MCF 10A (cell line): ENCODE measurements around the gene MRPL40. TPM values are rescaled to one million over a fixed set of nuclear protein-coding genes. Genes with fewer than 3 reads are reported as not detected.
A peak's percentile ranks its signal among the peaks of the same experiment; 100 is the strongest.

Source experiments
- BruUV-seq: library from RNA; stranded (reverse); fragments of 400-500 nt; replicated peaks from 2 replicates; lab custom pipeline; 2021; lab: Mats Ljungman, UMichigan
- CTCF ChIA-PET: fragments of 300-600 bp; sonication (Branson Sonifier 250); formaldehyde crosslinking; extraction: SDS; loops from one replicate; lab custom pipeline; 2021; ENCODE audit warnings: antibody characterized with exemption, inconsistent platforms; lab: Yijun Ruan, JAX
- POLR2A ChIA-PET: fragments of 300-600, 350-650 bp; sonication (Branson Sonifier 250); formaldehyde crosslinking; extraction: SDS; loops from one replicate; lab custom pipeline; 2020; ENCODE audit warnings: antibody characterized with exemption, inconsistent platforms; lab: Yijun Ruan, JAX
- DNase-seq: peaks from one replicate; pipeline ENCODE4 v3.0.0-alpha.2; 2018; ENCODE audit not compliant: unreplicated experiment
- H3K27ac Mint-ChIP-seq: one replicate; pipeline ENCODE4 v1.8.0; 2022; ENCODE audit warnings: mild to moderate bottlenecking, low read depth, mixed read lengths; ENCODE audit not compliant: unreplicated experiment
- H3K27me3 Mint-ChIP-seq: one replicate; pipeline ENCODE4 v1.8.0; 2022; ENCODE audit warnings: mixed read lengths; ENCODE audit not compliant: insufficient read depth, unreplicated experiment
- H3K36me3 Mint-ChIP-seq: one replicate; pipeline ENCODE4 v1.8.0; 2022; ENCODE audit warnings: mild to moderate bottlenecking, moderate library complexity, mixed read lengths; ENCODE audit not compliant: insufficient read depth, unreplicated experiment
- H3K4me1 Mint-ChIP-seq: one replicate; pipeline ENCODE4 v1.8.0; 2022; ENCODE audit warnings: mixed read lengths; ENCODE audit not compliant: insufficient read depth, unreplicated experiment
- H3K4me3 Mint-ChIP-seq: one replicate; pipeline ENCODE4 v1.8.0; 2022; ENCODE audit warnings: mild to moderate bottlenecking, moderate library complexity, mixed read lengths; ENCODE audit not compliant: unreplicated experiment
- H3K9me3 Mint-ChIP-seq: one replicate; pipeline ENCODE4 v1.8.0; 2022; ENCODE audit warnings: mixed read lengths; ENCODE audit not compliant: unreplicated experiment
- intact Hi-C: fragments of 100-400 bp; cut with micrococcal nuclease; formaldehyde crosslinking; loops from 2 replicates; pipeline ENCODE4 v1.14.1; 2022
- total RNA-seq: library from RNA; stranded (reverse); gene quantifications from 2 replicates; pipeline ENCODE4 v1.2.3, GENCODE V29; 2022
- TF ChIP-seq, protein P1 (sequence below): fragments of 200-600 bp; IDR thresholded peaks from one replicate; pipeline ENCODE4 v1.8.0; 2022; ENCODE audit warnings: antibody characterized with exemption, mild to moderate bottlenecking; ENCODE audit not compliant: unreplicated experiment

Gene MRPL40
- total RNA-seq, 1 experiment from 2014 or later, result 51.9 TPM

DNA sequence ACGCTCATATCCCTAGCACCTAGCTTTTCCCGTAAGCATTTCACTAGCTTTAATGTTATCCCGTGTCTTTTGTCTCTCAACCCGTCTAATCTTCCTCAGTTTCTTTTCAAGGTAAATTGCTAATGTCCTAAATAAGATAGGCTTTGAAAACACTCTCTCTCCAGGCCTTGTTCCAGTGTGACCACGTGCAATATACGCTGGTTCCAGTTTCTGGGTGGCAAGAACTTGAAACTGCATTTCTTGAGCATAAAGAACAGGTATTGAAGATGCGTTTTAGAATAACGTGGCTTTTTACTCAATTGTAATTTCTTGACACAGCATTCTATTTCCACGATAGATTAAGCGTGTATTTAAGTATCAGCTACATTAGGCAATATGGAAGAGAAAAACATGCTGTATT is 48.4 kb downstream of the MRPL40 start:
- TF ChIP-seq, protein P1, sequence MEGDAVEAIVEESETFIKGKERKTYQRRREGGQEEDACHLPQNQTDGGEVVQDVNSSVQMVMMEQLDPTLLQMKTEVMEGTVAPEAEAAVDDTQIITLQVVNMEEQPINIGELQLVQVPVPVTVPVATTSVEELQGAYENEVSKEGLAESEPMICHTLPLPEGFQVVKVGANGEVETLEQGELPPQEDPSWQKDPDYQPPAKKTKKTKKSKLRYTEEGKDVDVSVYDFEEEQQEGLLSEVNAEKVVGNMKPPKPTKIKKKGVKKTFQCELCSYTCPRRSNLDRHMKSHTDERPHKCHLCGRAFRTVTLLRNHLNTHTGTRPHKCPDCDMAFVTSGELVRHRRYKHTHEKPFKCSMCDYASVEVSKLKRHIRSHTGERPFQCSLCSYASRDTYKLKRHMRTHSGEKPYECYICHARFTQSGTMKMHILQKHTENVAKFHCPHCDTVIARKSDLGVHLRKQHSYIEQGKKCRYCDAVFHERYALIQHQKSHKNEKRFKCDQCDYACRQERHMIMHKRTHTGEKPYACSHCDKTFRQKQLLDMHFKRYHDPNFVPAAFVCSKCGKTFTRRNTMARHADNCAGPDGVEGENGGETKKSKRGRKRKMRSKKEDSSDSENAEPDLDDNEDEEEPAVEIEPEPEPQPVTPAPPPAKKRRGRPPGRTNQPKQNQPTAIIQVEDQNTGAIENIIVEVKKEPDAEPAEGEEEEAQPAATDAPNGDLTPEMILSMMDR, result no peak
- peaks cover 31% of the 10 kb centered on the region for H3K4me1 Mint-ChIP-seq
- ChIA-PET POLR2A (interaction anchor here (1.7 to 5.5 kb wide), 5 partner anchors 31 to 302 kb away, joined by 5 to 59 read pairs (median 10); partner anchors contain the start of genes C22orf39, HIRA, MRPL40 and SLC25A1), CTCF (interaction anchor here (1.4 kb wide), 1 partner anchor 149 kb away, joined by 3 read pairs; no protein-coding TSS in a partner anchor)
- H3K27me3 Mint-ChIP-seq, result no peaks in the 10 kb centered on the region
- no peak for DNase-seq
- peak overlapping the region; percentile 96 for H3K4me3 Mint-ChIP-seq
- BruUV-seq, result TSS peak; percentile 20
- intact Hi-C loops, result no loop called here
- no peaks in the 10 kb centered on the region for H3K9me3 Mint-ChIP-seq
- H3K27ac Mint-ChIP-seq, result no peak overlapping the region
- peaks cover 18% of the 10 kb centered on the region for H3K36me3 Mint-ChIP-seq

DNA sequence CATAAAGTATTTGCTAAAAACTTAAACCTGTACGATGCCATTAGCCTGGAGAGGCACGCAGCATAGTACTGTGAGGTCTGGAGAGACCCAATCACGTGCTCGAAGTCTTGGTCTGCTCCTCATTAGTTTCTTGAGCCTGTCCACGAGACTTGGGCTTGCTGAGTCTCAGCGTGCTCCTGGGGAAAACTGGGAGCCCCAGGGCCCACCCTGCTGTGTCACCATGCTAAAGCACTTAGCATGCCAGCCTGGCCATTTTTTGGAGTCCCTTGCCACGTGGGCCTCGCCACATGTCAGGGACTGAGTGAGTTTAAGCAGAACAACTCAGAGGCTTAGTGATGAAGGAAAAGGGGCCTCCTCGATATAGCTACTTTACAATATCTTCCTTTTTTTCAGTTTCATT is 50.0 kb downstream of the MRPL40 start:
- BruUV-seq, result no TSS peak
- DNase-seq, result no peak
- Mint-ChIP-seq H3K27me3 (no peaks in the 10 kb centered on the region), H3K4me3 (no peak overlapping the region), H3K4me1 (peaks cover 22% of the 10 kb centered on the region), H3K27ac (no peak overlapping the region), H3K9me3 (no peaks in the 10 kb centered on the region), H3K36me3 (peaks cover 14% of the 10 kb centered on the region)
- ChIA-PET CTCF (no interaction called here), POLR2A (interaction anchor here (1.0 kb wide), 1 partner anchor 190 kb away, joined by 3 read pairs; no protein-coding TSS in a partner anchor)
- TF ChIP-seq, protein P1, result no peak
- intact Hi-C loops, result no loop called here

- ChIA-PET CTCF (interaction anchor here (0.6 to 0.7 kb wide), 2 partner anchors 143 to 148 kb away, joined by 4 to 5 read pairs; no protein-coding TSS in a partner anchor), POLR2A (interaction anchor here (1.0 kb wide), 1 partner anchor 197 kb away, joined by 3 read pairs; no protein-coding TSS in a partner anchor)
- H3K4me3 Mint-ChIP-seq, result no peak overlapping the region
- DNase-seq, result peak; percentile 58
- intact Hi-C loops, result no loop called here
- TF ChIP-seq, protein P1, result no peak
- peaks cover 14% of the 10 kb centered on the region for H3K36me3 Mint-ChIP-seq
- no peaks in the 10 kb centered on the region for H3K27me3 Mint-ChIP-seq
- peaks cover 13% of the 10 kb centered on the region for H3K4me1 Mint-ChIP-seq
- no peaks in the 10 kb centered on the region for H3K9me3 Mint-ChIP-seq
- no peak overlapping the region for H3K27ac Mint-ChIP-seq
- no TSS peak for BruUV-seq
These were observed 51.3 kb downstream of the MRPL40 start for GRCh38 chr22:19483481-19484244.

Other genes starting within 250 kb of the MRPL40 start
- gene CLTCL1, start 140.8 kb upstream of the MRPL40 start, total RNA-seq, result 12.2 and 21.7 TPM in 2 replicates
- 22.0 and 24.3 TPM in 2 replicates for gene HIRA, start 812 bp upstream of the MRPL40 start, total RNA-seq
- gene C22orf39, start 15.2 kb downstream of the MRPL40 start, total RNA-seq, result 19.1 and 22.2 TPM in 2 replicates
- gene UFD1, start 46.6 kb downstream of the MRPL40 start, total RNA-seq, result 62.3 and 64.4 TPM in 2 replicates
- 7.5 and 18.6 TPM in 2 replicates for gene CDC45, start 47.4 kb downstream of the MRPL40 start, total RNA-seq
- not detected in 2 replicates for gene CLDN5, start 91.9 kb downstream of the MRPL40 start, total RNA-seq